Measurements from ENCODE around the gene CYP26B1.

CYP26B1 gene

GRCh38 chr2:72115110-72116080 is 32.3 kb downstream of the CYP26B1 start:
- no peak for TF ChIP-seq CTCF (IDR thresholded peaks at IDR 0.05; ENCODE audit: low read depth, low read length)
- peak; percentile 68 to 86 for DNase-seq (ENCODE audit: low read depth in 2 of 2)
- no peak overlapping the region for H3K4me3 ChIP-seq (replicated peaks in 1 of 2; ENCODE audit: low read depth in 2 of 2, low read length in 2 of 2)

- H3K4me3 ChIP-seq (replicated peaks in 1 of 2; ENCODE audit: low read depth in 2 of 2, low read length in 2 of 2), result no peak overlapping the region
- TF ChIP-seq CTCF (IDR thresholded peaks at IDR 0.05; ENCODE audit: low read depth, low read length), result no peak
These were observed 33.0 kb downstream of the CYP26B1 start for GRCh38 chr2:72114693-72115051.

GRCh38 chr2:72113847-72114692 is 33.6 kb downstream of the CYP26B1 start:
- no peak for DNase-seq (ENCODE audit: low read depth in 2 of 2)
- H3K4me3 ChIP-seq (replicated peaks in 1 of 2; ENCODE audit: low read depth in 2 of 2, low read length in 2 of 2), result no peak overlapping the region
- TF ChIP-seq CTCF (IDR thresholded peaks at IDR 0.05; ENCODE audit: low read depth, low read length), result no peak

More at GRCh38 chr2:72114693-72115051, 33.0 kb downstream of the CYP26B1 start:
- DNase-seq (ENCODE audit: low read depth in 2 of 2), result no peak

GRCh38 chr2:72112981-72113846 is 34.4 kb downstream of the CYP26B1 start:
- H3K4me3 ChIP-seq (replicated peaks in 1 of 2; ENCODE audit: low read depth in 2 of 2, low read length in 2 of 2), result no peak overlapping the region
- no peak for TF ChIP-seq CTCF (IDR thresholded peaks at IDR 0.05; ENCODE audit: low read depth, low read length)
- DNase-seq (ENCODE audit: low read depth in 2 of 2), result no peak

DNA sequence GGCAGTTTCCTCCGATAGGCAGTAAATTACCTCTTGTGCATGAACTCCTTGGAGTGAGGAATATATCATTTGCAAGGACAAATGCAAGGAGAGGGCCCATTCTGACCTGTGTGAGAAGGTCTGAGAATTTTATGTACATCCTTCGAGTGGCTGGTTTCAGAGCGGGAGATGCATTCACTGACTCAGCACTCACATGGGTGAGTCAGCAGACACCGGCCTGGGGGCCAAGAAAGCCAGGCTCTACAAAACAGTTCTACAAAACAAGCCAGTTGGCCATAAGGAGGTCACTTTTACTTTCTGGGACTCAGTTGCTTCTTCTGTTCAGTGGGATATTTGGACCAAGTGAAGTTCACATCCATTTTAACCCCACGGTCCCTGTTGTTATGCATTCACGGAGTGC is 35.3 kb downstream of the CYP26B1 start:
- TF ChIP-seq CTCF (IDR thresholded peaks at IDR 0.05; ENCODE audit: low read depth, low read length), result no peak
- DNase-seq (ENCODE audit: low read depth in 2 of 2), result peak; percentile 36 to 60
- no peak overlapping the region for H3K4me3 ChIP-seq (replicated peaks in 1 of 2; ENCODE audit: low read depth in 2 of 2, low read length in 2 of 2)

DNA sequence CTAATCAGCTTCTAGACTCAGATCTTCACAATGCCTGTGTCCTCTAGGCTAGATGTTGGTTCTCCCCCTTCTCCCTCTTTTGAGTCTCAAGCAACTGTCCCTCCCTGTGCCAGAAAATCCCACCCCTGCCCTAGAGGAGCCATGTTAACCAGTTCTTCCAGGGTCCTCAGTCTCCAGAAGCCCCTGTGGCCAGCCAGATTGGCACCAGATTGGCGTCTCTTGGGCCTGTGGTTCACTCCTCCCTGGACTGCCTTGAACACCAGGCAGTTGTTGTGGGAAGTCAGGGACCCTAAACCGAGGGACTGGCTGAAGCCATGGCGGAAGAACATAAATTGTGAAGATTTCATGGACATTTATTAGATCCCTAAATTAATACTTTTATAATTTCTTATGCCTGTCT is 36.6 kb downstream of the CYP26B1 start:
- DNase-seq (ENCODE audit: low read depth in 2 of 2), result no peak
- TF ChIP-seq CTCF (IDR thresholded peaks at IDR 0.05; ENCODE audit: low read depth, low read length), result no peak
- no peak overlapping the region for H3K4me3 ChIP-seq (replicated peaks in 1 of 2; ENCODE audit: low read depth in 2 of 2, low read length in 2 of 2)
